Kidney capillary endothelial cell (primary cell): ENCODE data around the gene ETFA.

Experiments
- DNase-seq: peaks from one replicate; pipeline ENCODE4 v3.0.0-alpha.2; 2018; ENCODE audit warnings: low spot score

Gene ETFA

DNA sequence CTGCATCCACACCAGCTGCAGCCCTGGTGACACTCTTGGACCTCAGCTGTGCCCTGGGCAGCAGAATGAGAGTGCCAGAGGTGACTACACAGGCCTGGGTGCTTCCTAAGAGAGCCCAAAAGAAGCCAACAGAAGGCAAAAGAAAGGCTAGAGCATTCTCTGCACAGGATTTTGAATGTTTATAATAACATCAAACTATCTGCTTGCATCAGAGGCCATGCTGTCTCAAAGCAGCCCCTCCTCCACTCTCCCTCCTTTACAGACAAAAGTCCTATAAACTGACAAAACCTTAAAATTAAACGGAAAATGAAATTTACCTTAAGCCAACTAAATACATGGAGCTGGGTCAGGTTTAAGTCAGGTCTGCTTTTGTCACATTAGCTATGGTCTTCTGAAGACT, 95.6 kb downstream of the ETFA start:
- no peak for DNase-seq

DNA sequence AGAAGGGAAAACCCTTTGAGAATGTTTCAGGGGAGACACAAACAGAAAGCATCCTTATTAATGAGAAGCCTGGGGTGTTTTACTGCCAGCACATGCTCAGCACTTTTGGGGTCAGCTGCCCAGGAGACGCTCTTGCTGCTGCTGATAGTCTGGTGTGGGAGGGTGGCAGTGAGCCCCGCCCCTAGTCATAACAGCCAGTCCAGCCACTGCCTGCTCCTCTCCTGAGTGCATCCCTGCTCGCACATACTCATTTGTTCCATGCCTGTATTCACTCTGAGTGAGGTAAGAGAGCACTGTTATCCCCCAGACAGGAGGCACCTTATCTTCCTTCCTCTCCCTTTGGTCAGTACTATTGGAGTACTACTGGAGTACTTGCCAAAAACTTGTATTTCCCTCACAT, 101.3 kb downstream of the ETFA start:
- no peak for DNase-seq

- no peak for DNase-seq
Measured at GRCh38 chr15:76209523-76209922, 101.7 kb downstream of the ETFA start.

DNA sequence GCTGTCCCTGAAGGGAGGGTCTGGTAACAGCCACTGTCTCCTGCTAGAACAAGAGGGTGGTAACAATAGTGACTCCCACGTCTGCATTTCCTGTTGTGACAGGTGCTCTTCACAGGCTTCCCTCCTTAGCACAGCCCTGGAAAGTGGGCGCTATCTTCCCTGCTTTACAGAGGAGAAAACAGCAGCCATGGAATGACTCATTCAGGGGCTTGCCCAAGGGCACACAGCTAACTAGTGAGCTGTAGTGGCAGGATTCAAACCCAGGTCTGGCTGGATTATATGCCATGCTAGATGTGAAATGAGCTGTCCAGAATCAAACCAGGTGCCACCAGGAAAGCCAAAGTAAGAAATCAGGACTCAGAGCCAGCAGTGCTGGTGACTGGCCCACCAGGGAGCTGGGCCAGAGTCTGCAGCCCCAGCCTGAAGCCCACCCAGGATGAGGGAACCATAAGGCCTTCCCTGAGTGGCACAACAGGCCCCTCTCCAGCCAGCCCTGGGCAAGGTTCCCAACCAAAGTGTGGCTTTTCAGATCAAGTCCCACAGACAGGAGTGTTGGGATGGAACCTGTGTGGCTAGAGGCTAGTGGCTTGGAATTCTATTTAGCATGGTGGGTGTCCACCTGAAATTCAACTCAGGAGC, 102.4 kb downstream of the ETFA start:
- no peak for DNase-seq

DNA sequence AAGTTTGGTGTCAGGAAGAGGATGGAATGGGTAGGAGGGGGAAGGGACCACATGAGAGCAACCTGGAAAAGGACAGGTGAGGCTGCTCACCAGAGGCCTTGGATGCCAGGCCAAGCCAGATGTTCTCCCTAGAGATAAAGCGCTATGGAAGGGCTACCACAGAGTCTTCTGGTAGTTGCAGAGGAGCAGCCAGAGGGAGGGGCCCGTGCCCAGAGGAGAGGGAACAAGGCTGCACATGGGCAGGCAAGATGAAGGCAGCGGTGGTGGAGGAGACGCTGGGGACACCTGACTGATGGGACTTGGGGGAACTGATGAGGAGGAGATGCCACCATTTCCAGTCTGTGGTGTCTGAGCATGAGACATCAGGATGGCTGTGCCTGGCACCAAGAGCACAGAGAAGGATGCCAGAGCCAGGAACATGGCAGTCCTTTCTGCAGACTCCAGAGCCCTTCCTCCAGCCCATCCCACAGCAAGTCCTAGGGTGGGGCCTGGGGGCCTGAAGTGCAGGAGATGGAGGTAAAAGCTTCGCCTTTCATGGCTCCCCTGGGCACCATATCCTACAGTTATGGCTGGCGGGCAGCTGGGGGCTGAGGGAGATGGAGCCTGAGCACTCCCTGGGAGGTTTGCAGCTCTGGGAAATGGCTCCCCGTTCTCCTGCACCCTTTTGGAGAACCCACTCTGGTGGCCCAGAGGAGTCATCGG, 103.0 kb downstream of the ETFA start:
- no peak for DNase-seq

DNA sequence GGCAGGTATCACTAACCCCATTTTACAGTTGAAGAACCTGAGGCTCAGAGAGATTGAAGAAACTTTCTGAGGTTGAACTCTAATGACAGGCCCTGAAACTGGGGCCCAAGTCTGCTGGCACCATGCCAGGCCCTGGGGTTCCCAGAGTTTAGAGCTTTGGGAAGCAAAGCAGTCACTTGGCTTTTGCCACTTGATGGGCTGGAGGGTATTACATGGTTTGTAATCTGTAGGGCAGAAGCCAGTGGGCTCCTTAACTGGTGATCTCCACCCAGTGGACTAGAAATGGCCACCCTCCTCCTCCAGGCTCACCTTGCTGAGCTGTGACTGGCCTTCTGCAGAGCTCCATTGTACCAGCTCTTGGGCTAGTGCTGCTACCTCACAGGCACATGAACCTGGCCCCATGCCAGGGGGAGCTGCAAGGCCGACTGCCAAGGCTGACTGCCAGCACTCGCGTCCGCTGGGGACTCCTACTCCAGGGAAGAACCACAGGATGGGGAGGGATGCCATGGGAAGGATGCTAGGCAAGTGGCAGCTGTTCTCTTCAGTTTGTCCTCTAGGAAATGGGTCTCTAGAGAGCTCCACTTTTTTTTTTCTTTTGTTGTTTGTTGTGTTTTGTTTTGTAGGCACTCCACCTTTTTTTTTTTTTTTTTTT, 104.8 kb downstream of the ETFA start:
- DNase-seq: no peak

- DNase-seq: no peak
Measured at GRCh38 chr15:76204916-76205460, 106.3 kb downstream of the ETFA start.

DNA sequence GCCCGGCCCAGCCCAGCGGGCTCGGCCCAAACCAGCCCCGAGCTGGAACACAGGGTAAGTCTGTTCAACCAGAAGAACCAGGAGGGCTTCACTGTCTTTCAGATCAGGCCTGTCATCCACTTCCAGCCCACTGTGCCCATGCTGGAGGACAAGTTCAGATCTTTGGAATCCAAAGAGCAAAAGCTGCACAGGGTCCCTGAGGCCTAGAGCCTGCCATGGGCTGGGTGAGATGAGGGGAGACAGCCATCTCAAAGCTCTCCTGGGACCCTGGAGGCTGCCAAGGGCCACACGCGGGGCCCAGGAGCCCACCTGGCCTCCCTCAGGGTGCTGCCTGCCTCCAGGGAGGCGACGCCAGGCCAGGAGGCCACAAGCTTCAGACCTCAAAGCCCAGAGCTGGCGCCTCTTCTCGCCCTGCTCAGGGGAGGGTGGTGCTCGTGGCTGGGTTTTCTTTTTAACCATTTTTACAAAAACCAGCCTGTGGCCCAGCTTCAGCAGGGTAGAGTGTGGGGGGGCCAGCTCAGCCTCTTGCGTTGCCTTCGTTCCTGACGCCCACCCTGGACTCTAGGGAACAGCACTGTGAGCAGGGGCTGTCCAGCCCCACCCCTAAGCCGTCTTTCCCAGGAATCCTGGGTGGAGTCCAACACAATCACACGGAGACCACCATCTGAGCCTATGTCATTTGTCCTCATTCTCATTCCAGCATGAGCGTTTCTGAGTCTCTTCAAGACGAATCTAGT, 107.0 kb downstream of the ETFA start:
- DNase-seq: no peak

DNA sequence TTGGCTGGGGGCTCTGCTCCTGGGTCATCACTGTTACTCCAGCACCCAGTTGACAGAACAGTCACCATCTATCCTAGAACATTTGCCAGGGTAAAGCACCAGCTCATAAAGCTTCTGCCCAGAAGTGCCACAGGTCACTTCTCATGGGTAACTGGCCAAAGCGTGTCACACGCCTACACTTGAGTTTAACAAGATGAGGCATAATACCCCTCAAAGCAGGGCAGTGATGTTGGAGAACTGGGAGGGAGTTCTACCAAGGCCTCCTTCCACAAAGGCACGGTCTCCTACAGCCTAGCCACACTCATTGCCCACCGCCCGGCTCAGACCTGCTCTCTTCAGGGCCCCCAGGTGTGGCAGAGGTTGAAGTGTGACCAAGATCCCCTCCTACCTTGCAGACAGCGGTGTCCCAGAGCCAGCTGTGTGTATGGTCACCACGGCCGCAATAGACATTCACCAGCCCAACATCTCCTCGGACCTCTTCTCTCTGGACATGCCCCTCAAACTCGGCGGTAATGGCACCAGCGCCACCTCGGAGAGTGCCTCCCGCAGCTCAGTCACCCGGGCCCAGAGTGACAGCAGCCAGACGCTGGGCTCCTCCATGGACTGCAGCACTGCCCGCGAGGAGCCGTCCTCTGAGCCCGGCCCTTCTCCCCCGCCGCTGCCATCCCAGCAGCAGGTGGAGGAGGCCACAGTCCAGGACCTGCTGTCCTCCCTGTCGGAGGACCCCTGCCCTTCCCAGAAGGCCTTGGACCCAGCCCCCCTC, 107.7 kb downstream of the ETFA start:
- DNase-seq: no peak

GRCh38 chr15:76201536-76202255, 109.6 kb downstream of the ETFA start:
- DNase-seq: no peak

DNA sequence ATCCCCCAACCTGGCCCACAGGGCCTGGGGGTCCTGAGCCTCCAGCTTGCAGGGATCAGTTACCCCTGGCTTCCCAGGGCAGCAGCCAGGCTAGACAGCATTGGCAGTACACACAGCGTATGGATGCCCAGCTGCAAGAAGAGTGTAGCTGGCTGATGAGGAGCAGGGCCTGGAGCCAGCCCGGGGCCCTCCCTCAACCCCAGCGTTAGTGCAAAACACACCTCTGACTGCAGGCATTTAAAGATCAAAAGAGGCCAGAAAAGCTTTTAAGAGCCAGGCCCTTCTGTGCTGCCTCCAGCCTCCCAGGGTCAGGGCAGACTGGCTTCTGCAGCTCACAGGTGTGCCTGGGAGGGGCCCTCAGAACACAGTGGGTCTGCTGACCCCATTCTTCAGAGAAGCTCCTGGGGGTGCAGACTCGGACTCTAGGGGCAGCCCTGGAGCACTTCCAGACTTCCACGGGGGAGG, 110.6 kb downstream of the ETFA start:
- no peak for DNase-seq

GRCh38 chr15:76200083-76200465, 111.2 kb downstream of the ETFA start:
- no peak for DNase-seq

GRCh38 chr15:76199106-76200082, 111.9 kb downstream of the ETFA start:
- no peak for DNase-seq

GRCh38 chr15:76198456-76199105, 112.7 kb downstream of the ETFA start:
- no peak for DNase-seq

- no peak for DNase-seq
Measured at GRCh38 chr15:76197703-76198455, 113.4 kb downstream of the ETFA start.

DNA sequence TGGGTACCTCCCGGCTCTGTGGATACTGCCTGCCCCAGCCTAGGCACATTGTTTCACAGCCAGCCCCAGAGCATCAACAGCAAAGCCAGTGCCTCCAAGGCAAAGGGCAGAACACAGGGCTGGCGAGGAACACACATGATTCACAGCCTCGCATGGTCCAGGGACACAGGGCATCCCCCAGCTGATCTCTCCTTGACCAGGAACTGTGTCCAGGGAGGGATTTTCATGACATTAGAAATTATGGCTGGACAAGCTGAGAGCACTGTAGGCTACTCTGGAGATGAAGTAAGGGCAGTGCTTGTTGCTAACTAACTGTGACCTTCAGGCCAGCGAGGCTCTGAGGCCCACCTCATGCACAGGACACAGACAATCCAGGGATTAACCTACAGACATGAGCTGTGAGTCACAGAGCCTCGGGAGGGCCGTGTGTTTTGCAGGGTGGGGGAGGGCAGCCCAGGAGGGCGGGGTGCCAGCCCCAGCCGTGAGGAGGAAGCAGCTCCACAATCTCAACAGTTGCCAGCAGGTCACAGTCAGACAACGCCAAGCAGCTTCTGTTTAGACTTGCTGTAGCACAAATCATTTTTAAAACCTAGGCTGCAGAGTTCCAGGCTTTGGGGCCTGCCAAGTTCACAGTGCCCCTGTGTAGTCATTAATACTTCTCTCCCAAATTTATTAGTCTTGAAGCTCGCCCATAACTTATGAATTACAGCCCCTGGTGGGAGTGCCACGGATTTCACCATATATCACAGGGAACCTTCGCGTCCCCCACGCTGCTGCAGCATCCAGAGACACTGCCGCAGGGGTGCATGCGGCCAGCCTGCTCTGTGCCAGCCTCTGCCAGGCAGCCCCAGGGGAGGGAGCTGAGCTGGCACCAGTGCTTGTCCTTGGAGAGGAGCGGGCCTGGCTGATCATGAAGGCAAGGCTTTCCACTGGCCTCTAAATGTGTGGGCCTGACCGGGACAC, 114.7 kb downstream of the ETFA start:
- DNase-seq: peak; percentile 52
